Esophagus squamous epithelium (tissue), 4 donors: ENCODE data around the gene USB1.

Source experiments
- CTCF ChIP-seq, 6 experiments: fragments of 450-650 bp in 4 of 6; fragments of 200-600 bp in 2 of 6; sonication (generic) in 2 of 6; IDR thresholded peaks; one replicate each; pipeline ENCODE4 v1.5.1; 2016 to 2019; ENCODE audit warnings: antibody characterized with exemption in 6 of 6, mild to moderate bottlenecking in 4 of 6, moderate library complexity in 4 of 6
- POLR2A ChIP-seq, 4 donors: fragments of 450-650 bp; IDR thresholded peaks; one replicate each; pipeline ENCODE4 v1.6.1; 2017; ENCODE audit warnings: antibody characterized with exemption in 4 of 4, mild to moderate bottlenecking in 4 of 4, moderate library complexity in 3 of 4

- no peak for TF ChIP-seq CTCF (IDR thresholded peaks at IDR 0.05)
- TF ChIP-seq POLR2A (IDR thresholded peaks at IDR 0.05): no peak
These were observed 47.4 kb upstream of the USB1 start for GRCh38 chr16:57953857-57954256.
